Nephron progenitor cell (in vitro differentiated cells): ENCODE results near the gene PCGF2.
A peak's percentile ranks its signal among the peaks of the same experiment; 100 is the strongest.

Source experiments
- DNase-seq: peaks from one replicate; pipeline ENCODE4 v3.0.0; 2021
- H3K27ac Mint-ChIP-seq: 2 replicates; pipeline ENCODE4 v1.8.0; 2021; ENCODE audit warnings: mild to moderate bottlenecking, moderate library complexity, mixed read lengths
- H3K27me3 Mint-ChIP-seq: 2 replicates; pipeline ENCODE4 v1.8.0; 2021; ENCODE audit warnings: mild to moderate bottlenecking, low read depth, mixed read lengths; ENCODE audit not compliant: poor library complexity
- H3K36me3 Mint-ChIP-seq: 2 replicates; pipeline ENCODE4 v1.8.0; 2021; ENCODE audit warnings: low read depth, mixed read lengths
- H3K4me1 Mint-ChIP-seq: 2 replicates; pipeline ENCODE4 v1.8.0; 2021; ENCODE audit warnings: mixed read lengths
- H3K4me3 Mint-ChIP-seq: 2 replicates; pipeline ENCODE4 v1.8.0; 2021; ENCODE audit warnings: mild to moderate bottlenecking, moderate library complexity, mixed read lengths
- H3K9me3 Mint-ChIP-seq: 2 replicates; pipeline ENCODE4 v1.8.0; 2021; ENCODE audit warnings: mild to moderate bottlenecking, moderate library complexity, mixed read lengths
- CTCF ChIP-seq: fragments of 200-600 bp; sonication (generic); IDR thresholded peaks from 2 replicates; pipeline ENCODE4 v1.5.0; 2021; ENCODE audit warnings: antibody characterized with exemption

Gene PCGF2

GRCh38 chr17:38701504-38702165, 46.5 kb downstream of the PCGF2 start:
- Mint-ChIP-seq H3K36me3 (no peaks in the 10 kb centered on the region), H3K27me3 (peaks cover 77% of the 10 kb centered on the region), H3K9me3 (no peaks in the 10 kb centered on the region), H3K4me1 (peaks cover 52% of the 10 kb centered on the region), H3K27ac (no peak overlapping the region), H3K4me3 (peak overlapping the region; percentile 73)
- no peak for DNase-seq
- no peak for TF ChIP-seq CTCF

- no peaks in the 10 kb centered on the region for H3K36me3 Mint-ChIP-seq
- no peak for TF ChIP-seq CTCF
Observed at GRCh38 chr17:38698760-38699159, 49.4 kb downstream of the PCGF2 start.

GRCh38 chr17:38697061-38697820, 50.9 kb downstream of the PCGF2 start:
- DNase-seq: no peak
- Mint-ChIP-seq H3K27me3 (peaks cover 63% of the 10 kb centered on the region), H3K36me3 (no peaks in the 10 kb centered on the region), H3K9me3 (no peaks in the 10 kb centered on the region), H3K4me1 (peaks cover 34% of the 10 kb centered on the region), H3K27ac (no peak overlapping the region), H3K4me3 (no peak overlapping the region)
- no peak for TF ChIP-seq CTCF

More at GRCh38 chr17:38698760-38699159, 49.4 kb downstream of the PCGF2 start:
- Mint-ChIP-seq H3K27ac (no peak overlapping the region), H3K9me3 (no peaks in the 10 kb centered on the region), H3K27me3 (peaks cover 74% of the 10 kb centered on the region), H3K4me3 (no peak overlapping the region), H3K4me1 (peaks cover 44% of the 10 kb centered on the region)
- DNase-seq: no peak

GRCh38 chr17:38693700-38694329, 54.3 kb downstream of the PCGF2 start:
- no peak for TF ChIP-seq CTCF
- H3K4me1 Mint-ChIP-seq: peaks cover 34% of the 10 kb centered on the region
- no peak for DNase-seq
- no peak overlapping the region for H3K27ac Mint-ChIP-seq
- H3K4me3 Mint-ChIP-seq: no peak overlapping the region
- H3K9me3 Mint-ChIP-seq: no peaks in the 10 kb centered on the region
- no peaks in the 10 kb centered on the region for H3K36me3 Mint-ChIP-seq
- peaks cover 35% of the 10 kb centered on the region for H3K27me3 Mint-ChIP-seq

GRCh38 chr17:38691154-38691553, 57.0 kb downstream of the PCGF2 start:
- Mint-ChIP-seq H3K4me3 (no peak overlapping the region), H3K27ac (no peak overlapping the region), H3K27me3 (peaks cover 11% of the 10 kb centered on the region), H3K4me1 (peaks cover 28% of the 10 kb centered on the region), H3K36me3 (no peaks in the 10 kb centered on the region), H3K9me3 (no peaks in the 10 kb centered on the region)
- TF ChIP-seq CTCF: no peak
- no peak for DNase-seq
